Measurements from ENCODE around the gene ARIH2. TPM values are rescaled to one million over a fixed set of nuclear protein-coding genes. Genes with fewer than 3 reads are reported as not detected.
A peak's percentile ranks its signal among the peaks of the same experiment; 100 is the strongest.

The ARIH2 gene
- total and polyA plus RNA-seq, 2 of the 4 experiments (the other 2 are of a cell fraction) = 62.3 to 93.7 TPM

GRCh38 chr3:49005303-49005680 is 86.7 kb downstream of the ARIH2 start:
- Histone ChIP-seq H4K8ac (ENCODE audit: low read depth in 2 of 2, low read length in 2 of 2) (no peak overlapping the region), H3K56ac (ENCODE audit: extremely low read depth, insufficient read depth, low read length) (no peak overlapping the region), H3K18ac (ENCODE audit: low read depth, low read length) (no peak overlapping the region), H3K36me3 (ENCODE audit: control insufficient read depth, insufficient read depth, low read length) (peaks cover 3% of the 10 kb centered on the region; the same call in 1 of the 2 replicates), H2BK120ac (ENCODE audit: low read depth, low read length) (no peak overlapping the region), H2AK9ac (replicated peaks; ENCODE audit: low read depth, low read length, poor library complexity) (no peak overlapping the region), H3K9ac (ENCODE audit: low read depth, low read length) (no peak overlapping the region), H3K9me3 (ENCODE audit: control insufficient read depth, insufficient read depth, low read length) (no peaks in the 10 kb centered on the region), H3K27me3 (ENCODE audit: control insufficient read depth, insufficient read depth, low read length) (no peaks in the 10 kb centered on the region), H2AK5ac (ENCODE audit: low read depth, low read length) (peak overlapping the region; percentile 87; the same call in 1 of the 2 replicates), H2BK15ac (ENCODE audit: low read depth, low read length) (no peak overlapping the region), H3K27ac (ENCODE audit: insufficient read depth, low read length) (no peak overlapping the region), H3K79me1 (ENCODE audit: low read depth in 1 of 2, low read length in 2 of 2) (peaks cover 0 to 42% of the 10 kb centered on the region in 2 experiments; a peak in 2 of 4 replicates), H3K4me2 (ENCODE audit: low read depth, low read length) (no peak overlapping the region), H4K20me1 (ENCODE audit: insufficient read depth, low read length) (peaks cover 18% of the 10 kb centered on the region), H4K91ac (ENCODE audit: insufficient read depth, low read depth, low read length) (no peak overlapping the region), H3K14ac (replicated peaks; ENCODE audit: low read depth, low read length) (no peak overlapping the region), H2AFZ (replicated peaks; ENCODE audit: low read length, poor library complexity) (no peak overlapping the region), H3K4ac (ENCODE audit: low read depth, low read length) (no peak overlapping the region), H2BK5ac (ENCODE audit: low read depth, low read length, poor library complexity, severe bottlenecking) (no peak overlapping the region), H4K5ac (ENCODE audit: low read depth, low read length) (no peak overlapping the region), H3K9me1 (ENCODE audit: insufficient read depth, low read length) (peaks cover 21% of the 10 kb centered on the region), H3K23ac (ENCODE audit: low read depth, low read length) (no peak overlapping the region), H2BK20ac (ENCODE audit: low read depth, low read length) (no peak overlapping the region), H3K4me3 (ENCODE audit: insufficient read depth, low read depth, low read length) (no peak overlapping the region), H3K4me1 (ENCODE audit: control insufficient read depth, insufficient read depth, low read length) (peaks cover 11% of the 10 kb centered on the region)
- dilution Hi-C loops (cut with HindIII; ENCODE audit: low sequenced_read_pairs, unreplicated experiment) (no loop called here), intact Hi-C loops (cut with micrococcal nuclease) (no loop called here), in situ Hi-C loops (cut with MboI; ENCODE audit: low sequenced_read_pairs) (no loop called here)
- ChIA-PET CTCF (no interaction called here), POLR2A (ENCODE audit: unreplicated experiment) (no interaction called here)
- 83% methylated on average over 1 of the region's 3 CpGs; no CpG with 5 or more reads in 1 of the 2 experiments for WGBS, 2 experiments (ENCODE audit: extremely low coverage in 2 of 2, insufficient read length in 1 of 2)
- ATAC-seq (ENCODE audit: low read depth) = no peak
- TF ChIP-seq MAFK (IDR thresholded peaks at IDR 0.05; ENCODE audit: low read depth, low read length) (no peak), MAZ (IDR thresholded peaks at IDR 0.05; ENCODE audit: borderline replicate concordance, low read depth, low read length) (no peak), POLR2A (IDR thresholded peaks at IDR 0.05; ENCODE audit: low read depth, low read length) (no peak), BHLHE40 (IDR thresholded peaks at IDR 0.05; ENCODE audit: low read depth, low read length) (no peak), NFE2L2 (IDR thresholded peaks at IDR 0.05; ENCODE audit: low read depth, low read length) (no peak)
- no TSS peak for BruUV-seq (replicated peaks)
- DNase-seq = no peak

All from IMR-90 (cell line).